PC-3 (cell line): ENCODE measurements around the gene CST5. TPM values are rescaled to one million over a fixed set of nuclear protein-coding genes. Genes with fewer than 3 reads are reported as not detected.
"Not testable (repeated sequence)": the region's sequence is repeated elsewhere in the genome, so short reads cannot be mapped to it uniquely, and the experiment has no call there.

Experiments
- ATAC-seq: fragments of 200-7000 bp; cut with Tn5 transposase; 2 replicates; pipeline ENCODE4 v1.9.1; 2020; ENCODE audit warnings: mild to moderate bottlenecking, moderate library complexity
- BruUV-seq: library from RNA; stranded (reverse); fragments of 400-500 nt; replicated peaks from 2 replicates; lab custom pipeline; 2021; lab: Mats Ljungman, UMichigan
- CTCF ChIA-PET: fragments of 300-600 bp; sonication (Branson Sonifier 250); formaldehyde crosslinking; loops from one replicate; lab custom pipeline; 2022; ENCODE audit warnings: antibody characterized with exemption; lab: Charles Lee
- POLR2A ChIA-PET: fragments of 300-600 bp; sonication (Branson Sonifier 250); formaldehyde crosslinking; loops from one replicate; lab custom pipeline; 2022; ENCODE audit warnings: antibody characterized with exemption; ENCODE audit not compliant: unreplicated experiment; lab: Charles Lee
- DNase-seq: peaks from one replicate; pipeline ENCODE4 v3.0.0-alpha.2; 2015
- H2AFZ ChIP-seq: fragments of 300-600 bp; sonication (generic); 2 replicates; pipeline ENCODE4 v1.6.0; 2016; ENCODE audit warnings: antibody characterized with exemption, low read length
- H3F3A ChIP-seq: fragments of 300-600 bp; sonication (generic); one replicate; pipeline ENCODE4 v1.6.0; 2017; ENCODE audit warnings: antibody characterized with exemption, low read length, control low read depth, mild to moderate bottlenecking; ENCODE audit not compliant: unreplicated experiment
- H3K27ac ChIP-seq: fragments of 300-600 bp; sonication (generic); 2 replicates; pipeline ENCODE4 v1.5.1; 2016; ENCODE audit warnings: mild to moderate bottlenecking, low read length
- H3K27me3 ChIP-seq: fragments of 300-600 bp; sonication (generic); 2 replicates; pipeline ENCODE4 v1.6.1; 2016; ENCODE audit warnings: low read length, mixed read lengths
- H3K36me3 ChIP-seq: fragments of 300-600 bp; sonication (generic); 2 replicates; pipeline ENCODE4 v1.6.1; 2016; ENCODE audit warnings: low read depth, mixed run types, low read length, mixed read lengths
- H3K4me1 ChIP-seq: fragments of 300-600 bp; sonication (generic); 2 replicates; pipeline ENCODE4 v1.5.1; 2016; ENCODE audit warnings: low read length; ENCODE audit not compliant: insufficient read depth
- H3K4me2 ChIP-seq: fragments of 300-600 bp; sonication (generic); 2 replicates; pipeline ENCODE4 v1.6.0; 2016; ENCODE audit warnings: low read length
- H3K4me3 ChIP-seq: fragments of 300-600 bp; sonication (generic); 2 replicates; pipeline ENCODE4 v1.5.1; 2016; ENCODE audit warnings: mild to moderate bottlenecking, low read length, mixed read lengths
- H3K79me2 ChIP-seq: fragments of 300-600 bp; sonication (generic); 2 replicates; pipeline ENCODE4 v1.6.1; 2017; ENCODE audit warnings: low read length, mixed read lengths
- H3K9ac ChIP-seq: fragments of 300-600 bp; sonication (generic); 2 replicates; pipeline ENCODE4 v1.6.0; 2016; ENCODE audit warnings: mild to moderate bottlenecking, low read length
- H3K9me2 ChIP-seq: fragments of 300-600 bp; sonication (generic); replicated peaks from 2 replicates; pipeline ENCODE4 v1.6.1; 2016; ENCODE audit warnings: mixed run types, low read length, mixed read lengths
- H3K9me3 ChIP-seq: fragments of 300-600 bp; sonication (generic); 2 replicates; pipeline ENCODE4 v1.6.1; 2016; ENCODE audit warnings: low read length, mixed read lengths
- H4K20me1 ChIP-seq: fragments of 300-600 bp; sonication (generic); 2 replicates; pipeline ENCODE4 v1.6.1; 2016; ENCODE audit warnings: low read length, mixed read lengths
- EZH2 ChIP-seq: fragments of 300-600 bp; sonication (generic); IDR thresholded peaks from one replicate; pipeline ENCODE4 v1.6.1; 2017; ENCODE audit warnings: antibody characterized with exemption, mild to moderate bottlenecking, low read length; ENCODE audit not compliant: unreplicated experiment
- EZH2phosphoT487 ChIP-seq: fragments of 300-600 bp; sonication (generic); IDR thresholded peaks from 2 replicates; pipeline ENCODE4 v1.6.1; 2018; ENCODE audit warnings: mild to moderate bottlenecking, antibody characterized with exemption, low read length, borderline replicate concordance
- intact Hi-C: fragments of 100-400 bp; cut with micrococcal nuclease; formaldehyde crosslinking; loops from 2 replicates; pipeline ENCODE4 v1.9.0; 2023
- total RNA-seq: library from RNA; depleted of rRNA; stranded (reverse); fragments of >200 nt; gene quantifications from 2 replicates; pipeline ENCODE4 v1.2.3, GENCODE V29; 2014
- TF ChIP-seq, protein P1 (sequence below): fragments of 300-600 bp; sonication (generic); conservative IDR thresholded peaks from 2 replicates; pipeline ENCODE4 v1.5.1; 2017; ENCODE audit warnings: antibody characterized with exemption, low read depth, mild to moderate bottlenecking, low read length

CST5 gene
- total RNA-seq, 1 experiment from 2014 or later: not detected

DNA sequence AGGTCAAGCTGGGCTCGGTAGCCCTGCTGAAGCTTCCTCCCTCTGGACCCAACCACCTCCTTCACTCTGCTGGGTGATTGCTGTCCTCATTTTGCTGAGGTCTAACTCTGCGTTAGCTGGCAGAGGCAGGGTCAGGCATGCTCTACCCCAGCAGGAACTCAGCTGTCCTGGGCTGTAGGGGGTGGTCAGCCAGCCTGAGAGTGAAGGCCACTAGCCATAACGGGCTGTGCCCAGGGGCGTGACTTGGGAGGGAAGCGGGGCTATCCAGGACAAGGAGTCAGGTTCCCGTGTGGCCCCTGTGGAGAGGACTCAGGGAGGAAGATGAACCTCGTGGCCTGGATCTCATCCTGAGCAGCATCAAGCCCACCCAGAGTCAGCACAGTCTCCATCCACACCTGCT is 761 bp downstream of the CST5 start:
- Histone ChIP-seq H4K20me1 (no peaks in the 10 kb centered on the region), H3K4me1 (peaks cover 3% of the 10 kb centered on the region; the same call in 1 of the 2 replicates), H3K79me2 (no peaks in the 10 kb centered on the region), H3K4me2 (no peak overlapping the region), H3K9me2 (no peaks in the 10 kb centered on the region), H3K9ac (no peak overlapping the region), H3K36me3 (no peaks in the 10 kb centered on the region), H3K9me3 (no peaks in the 10 kb centered on the region), H3K4me3 (no peak overlapping the region), H3K27me3 (peaks cover 53% of the 10 kb centered on the region), H3F3A (no peaks in the 10 kb centered on the region), H2AFZ (no peak overlapping the region), H3K27ac (no peak overlapping the region)
- intact Hi-C loops: no loop called here
- BruUV-seq: no TSS peak
- ChIA-PET POLR2A (no interaction called here), CTCF (no interaction called here)
- no peak for DNase-seq
- no peak for TF ChIP-seq EZH2phosphoT487
- TF ChIP-seq EZH2: no peak
- TF ChIP-seq, protein P1, sequence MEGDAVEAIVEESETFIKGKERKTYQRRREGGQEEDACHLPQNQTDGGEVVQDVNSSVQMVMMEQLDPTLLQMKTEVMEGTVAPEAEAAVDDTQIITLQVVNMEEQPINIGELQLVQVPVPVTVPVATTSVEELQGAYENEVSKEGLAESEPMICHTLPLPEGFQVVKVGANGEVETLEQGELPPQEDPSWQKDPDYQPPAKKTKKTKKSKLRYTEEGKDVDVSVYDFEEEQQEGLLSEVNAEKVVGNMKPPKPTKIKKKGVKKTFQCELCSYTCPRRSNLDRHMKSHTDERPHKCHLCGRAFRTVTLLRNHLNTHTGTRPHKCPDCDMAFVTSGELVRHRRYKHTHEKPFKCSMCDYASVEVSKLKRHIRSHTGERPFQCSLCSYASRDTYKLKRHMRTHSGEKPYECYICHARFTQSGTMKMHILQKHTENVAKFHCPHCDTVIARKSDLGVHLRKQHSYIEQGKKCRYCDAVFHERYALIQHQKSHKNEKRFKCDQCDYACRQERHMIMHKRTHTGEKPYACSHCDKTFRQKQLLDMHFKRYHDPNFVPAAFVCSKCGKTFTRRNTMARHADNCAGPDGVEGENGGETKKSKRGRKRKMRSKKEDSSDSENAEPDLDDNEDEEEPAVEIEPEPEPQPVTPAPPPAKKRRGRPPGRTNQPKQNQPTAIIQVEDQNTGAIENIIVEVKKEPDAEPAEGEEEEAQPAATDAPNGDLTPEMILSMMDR: no peak
- ATAC-seq: no peak

DNA sequence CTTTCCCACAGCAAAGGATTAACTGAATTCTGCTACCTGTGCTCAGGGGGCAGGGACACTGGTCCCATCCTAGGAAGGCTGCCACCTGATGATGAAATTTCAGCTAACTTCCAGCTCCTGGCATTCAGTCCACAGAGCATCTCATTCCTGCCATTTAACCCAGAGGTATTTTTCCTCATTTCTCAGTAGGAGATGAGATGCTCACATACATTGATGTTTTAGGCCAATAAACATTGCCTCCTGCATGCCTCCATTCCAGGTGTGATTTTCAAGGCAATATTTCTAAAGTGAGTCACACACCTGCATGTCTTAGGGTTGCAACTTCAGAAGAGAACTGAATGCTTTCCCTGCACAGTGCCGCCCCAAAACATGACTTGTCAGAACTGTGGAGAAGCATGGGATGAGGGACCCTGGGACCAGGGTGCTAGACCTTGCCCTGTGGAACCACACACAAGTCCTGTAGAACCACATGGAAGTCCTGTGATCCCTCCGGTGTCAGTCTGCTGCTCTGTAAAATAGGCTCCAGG is 1.5 kb downstream of the CST5 start:
- peak; percentile 27 for DNase-seq
- H3K36me3 ChIP-seq, H3K79me2 ChIP-seq, H3K9ac ChIP-seq, ATAC-seq, H2AFZ ChIP-seq, CTCF ChIA-PET, H3K4me3 ChIP-seq, H3K4me1 ChIP-seq, H4K20me1 ChIP-seq, BruUV-seq, H3K27ac ChIP-seq, H3K4me2 ChIP-seq, H3F3A ChIP-seq, H3K9me2 ChIP-seq, intact Hi-C loops, POLR2A ChIA-PET, H3K9me3 ChIP-seq: not testable (repeated sequence)
- H3K27me3 ChIP-seq: peaks cover 58% of the 10 kb centered on the region

DNA sequence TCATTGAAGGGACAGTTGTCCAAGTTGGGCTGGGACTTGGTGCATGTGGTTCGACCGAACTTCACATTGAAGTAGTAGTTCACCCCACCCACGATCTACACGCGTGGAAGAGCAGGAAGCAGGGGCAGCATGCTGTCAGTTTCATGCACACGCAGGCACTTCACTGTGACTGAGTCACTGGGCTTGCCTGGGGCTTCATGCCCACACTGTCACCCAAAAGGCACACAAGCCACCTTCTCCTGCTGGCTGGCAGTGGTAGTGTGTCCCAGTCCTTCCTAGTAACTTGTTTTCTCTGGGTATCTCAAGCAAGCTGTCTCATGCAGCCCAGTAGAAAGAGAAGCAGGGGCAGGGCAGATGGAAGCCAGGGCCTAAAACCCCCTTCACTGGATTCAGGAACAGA is 2.0 kb downstream of the CST5 start:
- ChIA-PET POLR2A (no interaction called here), CTCF (no interaction called here)
- Histone ChIP-seq H3K27ac (no peak overlapping the region), H3K4me1 (peaks cover 3% of the 10 kb centered on the region; the same call in 1 of the 2 replicates), H3K9me2 (no peaks in the 10 kb centered on the region), H3K4me2 (no peak overlapping the region), H3K9ac (no peak overlapping the region), H3F3A (no peaks in the 10 kb centered on the region), H3K36me3 (no peaks in the 10 kb centered on the region), H3K79me2 (no peaks in the 10 kb centered on the region), H3K27me3 (peaks cover 58% of the 10 kb centered on the region), H3K4me3 (no peak overlapping the region), H2AFZ (no peak overlapping the region), H4K20me1 (no peaks in the 10 kb centered on the region), H3K9me3 (no peaks in the 10 kb centered on the region)
- intact Hi-C loops: no loop called here
- TF ChIP-seq EZH2 (no peak), EZH2phosphoT487 (no peak)
- TF ChIP-seq, protein P1: no peak
- BruUV-seq: no TSS peak
- DNase-seq (no peak), ATAC-seq (no peak)
